Stomach (tissue), 4 donors: ENCODE data around the gene HPCA.
A peak's percentile ranks its signal among the peaks of the same experiment; 100 is the strongest.

ENCODE experiments used
- CTCF ChIP-seq, 7 experiments: fragments of 450-650 bp in 4 of 7; fragments of 200-600 bp in 3 of 7; sonication (generic) in 3 of 7; IDR thresholded peaks; one replicate each; pipeline ENCODE4 v1.5.1; 2016 to 2019; ENCODE audit warnings: antibody characterized with exemption in 7 of 7, control low read depth in 2 of 7, mild to moderate bottlenecking in 1 of 7
- POLR2A ChIP-seq, 4 donors: fragments of 450-650 bp; IDR thresholded peaks; one replicate each; pipeline ENCODE4 v1.6.1; 2016; ENCODE audit warnings: antibody characterized with exemption in 4 of 4, control low read depth in 2 of 4, mild to moderate bottlenecking in 1 of 4, moderate library complexity in 1 of 4
- POLR2AphosphoS5 ChIP-seq, 3 donors: sonication (generic); formaldehyde crosslinking; IDR thresholded peaks; one replicate each; pipeline ENCODE4 v1.6.1; 2016; ENCODE audit warnings: antibody characterized with exemption in 3 of 3

- TF ChIP-seq CTCF (IDR thresholded peaks at IDR 0.05) (no peak), POLR2AphosphoS5 (IDR thresholded peaks at IDR 0.05) (peak in 2 of 3 donors; percentile 5 to 6), POLR2A (IDR thresholded peaks at IDR 0.05) (no peak)
These were observed 37.8 kb upstream of the HPCA start for GRCh38 chr1:32848354-32849063.
